HG03354 (cell line): ENCODE data around the gene CIT.

ENCODE experiments used
- ATAC-seq: cut with Tn5 transposase; IDR thresholded peaks from one replicate; pipeline ENCODE4 v1.9.1; 2021; ENCODE audit warnings: mild to moderate bottlenecking; ENCODE audit not compliant: unreplicated experiment, poor library complexity, severe bottlenecking

CIT gene

DNA sequence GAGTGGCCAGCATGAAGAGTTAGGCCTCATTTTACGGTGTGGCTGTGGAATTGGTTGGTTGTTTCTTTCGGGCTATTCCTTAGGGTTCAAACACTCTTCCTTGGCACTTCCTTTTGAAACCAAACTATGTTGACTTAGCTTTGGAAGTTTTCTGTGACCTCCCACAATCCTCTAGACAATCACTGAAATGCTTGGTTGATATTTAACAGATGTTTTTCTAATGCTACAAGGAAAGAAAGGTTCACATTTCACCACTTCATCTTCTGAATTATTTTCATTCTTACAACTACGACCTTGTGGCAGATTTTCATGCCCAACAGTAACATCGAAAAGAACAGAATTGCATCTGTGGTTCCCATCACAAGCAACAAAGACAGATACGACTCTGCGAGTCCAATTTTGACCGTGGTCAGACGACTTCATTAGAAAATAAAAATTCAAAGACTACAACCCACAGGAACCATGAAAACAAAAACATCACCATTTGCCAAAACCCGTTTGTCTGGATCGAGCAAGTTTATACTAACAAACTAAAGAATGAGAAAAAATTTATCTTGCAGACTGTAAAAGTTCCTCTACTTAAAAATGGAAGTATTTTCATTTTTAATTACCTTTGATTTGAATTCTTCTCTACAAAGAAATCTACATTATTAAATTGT lies 192.3 kb downstream of the CIT start:
- ATAC-seq, result no peak

GRCh38 chr12:119683816-119684215 lies 193.3 kb downstream of the CIT start:
- no peak for ATAC-seq

GRCh38 chr12:119683413-119683812 lies 193.7 kb downstream of the CIT start:
- no peak for ATAC-seq

DNA sequence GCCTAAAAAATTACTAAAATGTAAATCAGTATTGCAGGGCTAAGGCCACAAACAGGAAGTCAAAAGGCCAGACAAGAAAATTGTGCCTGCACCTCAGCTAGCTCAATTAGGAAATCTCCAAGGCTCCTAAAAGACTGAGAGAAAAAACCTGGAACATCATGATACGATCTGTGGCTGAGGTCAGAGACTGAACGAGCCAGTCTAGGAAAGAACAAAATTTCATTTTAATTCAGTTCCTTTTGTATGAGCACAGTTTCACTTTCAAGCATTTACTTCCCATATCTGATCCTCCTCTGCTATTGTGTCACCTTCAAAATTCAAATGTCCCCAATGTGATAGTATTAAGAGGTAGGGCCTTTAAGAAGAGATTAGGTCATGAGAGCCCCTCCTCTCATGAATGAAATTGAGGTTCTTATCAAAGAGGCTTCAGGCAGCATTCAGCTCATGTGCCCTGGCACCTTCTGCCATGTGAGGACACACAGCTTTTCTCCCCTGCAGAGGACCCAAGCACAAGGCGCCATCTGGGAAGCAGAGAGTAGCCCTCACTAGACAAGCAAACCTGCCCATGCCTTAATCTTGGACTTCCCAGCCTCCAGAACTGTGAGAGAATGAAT lies 194.4 kb downstream of the CIT start:
- ATAC-seq, result no peak

GRCh38 chr12:119681728-119682638 lies 195.1 kb downstream of the CIT start:
- peak; percentile 49 for ATAC-seq

- no peak for ATAC-seq
Observed at GRCh38 chr12:119681111-119681510, 196.0 kb downstream of the CIT start.

DNA sequence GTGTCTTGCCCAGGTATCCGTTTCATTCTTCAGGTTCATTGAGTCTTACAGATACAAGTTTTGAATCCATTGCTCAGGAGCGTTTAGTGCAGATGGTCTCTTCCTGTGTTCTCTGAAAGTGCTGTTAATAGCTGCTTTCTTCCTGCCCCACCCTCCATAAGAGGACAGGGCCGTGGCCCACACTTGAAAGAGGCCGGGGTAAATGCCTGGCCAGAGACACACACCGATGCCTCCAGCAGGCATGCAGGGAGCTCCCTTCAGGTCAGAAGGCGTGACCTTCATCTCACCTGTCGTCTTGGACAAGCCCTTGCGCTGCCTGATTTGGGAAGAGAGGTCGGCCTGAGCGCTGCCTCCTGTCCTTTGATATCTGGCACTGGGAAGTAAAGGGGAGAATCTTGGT lies 197.6 kb downstream of the CIT start:
- ATAC-seq, result no peak

GRCh38 chr12:119679081-119679480 lies 198.0 kb downstream of the CIT start:
- ATAC-seq, result no peak

- ATAC-seq, result no peak
Observed at GRCh38 chr12:119678459-119678858, 198.7 kb downstream of the CIT start.

DNA sequence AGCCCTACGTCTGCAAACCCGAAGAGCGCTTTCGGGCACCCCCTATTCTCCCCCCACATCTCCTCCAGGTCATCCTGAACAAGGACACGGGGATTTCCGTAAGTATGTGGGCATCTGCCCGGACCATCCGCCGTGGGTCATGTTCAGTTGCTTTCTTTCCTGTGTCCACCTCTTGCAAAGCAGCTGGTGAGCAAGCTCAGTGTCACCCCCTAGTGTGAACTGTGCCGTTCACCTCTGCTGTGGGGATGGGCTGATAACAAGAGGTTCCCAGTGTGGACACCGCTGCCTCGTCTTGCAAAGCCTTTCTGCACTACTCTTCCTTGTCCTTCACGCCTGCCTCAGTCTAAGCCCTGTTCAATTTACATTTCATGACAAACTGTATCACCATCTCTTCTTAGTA lies 200.5 kb downstream of the CIT start:
- no peak for ATAC-seq

DNA sequence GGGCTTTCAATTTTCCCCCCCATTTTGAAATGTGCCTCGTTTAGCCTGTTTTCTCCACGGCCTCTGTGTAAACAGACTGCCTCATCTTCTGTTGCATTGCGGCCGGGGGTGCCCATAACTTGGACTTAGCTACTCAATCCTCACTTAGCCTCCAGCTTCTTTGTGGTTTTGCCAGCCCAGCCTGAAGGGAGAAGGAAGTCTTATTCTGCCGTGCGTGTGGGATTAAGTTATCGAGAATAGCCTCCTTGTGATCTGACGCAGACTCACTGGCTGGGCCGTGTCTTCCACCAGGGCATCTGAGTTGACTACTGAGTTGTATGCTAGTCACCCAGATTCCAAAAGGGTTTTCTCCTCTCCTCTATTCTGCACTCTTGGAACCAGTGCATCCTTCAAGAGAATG lies 201.1 kb downstream of the CIT start:
- ATAC-seq, result no peak

DNA sequence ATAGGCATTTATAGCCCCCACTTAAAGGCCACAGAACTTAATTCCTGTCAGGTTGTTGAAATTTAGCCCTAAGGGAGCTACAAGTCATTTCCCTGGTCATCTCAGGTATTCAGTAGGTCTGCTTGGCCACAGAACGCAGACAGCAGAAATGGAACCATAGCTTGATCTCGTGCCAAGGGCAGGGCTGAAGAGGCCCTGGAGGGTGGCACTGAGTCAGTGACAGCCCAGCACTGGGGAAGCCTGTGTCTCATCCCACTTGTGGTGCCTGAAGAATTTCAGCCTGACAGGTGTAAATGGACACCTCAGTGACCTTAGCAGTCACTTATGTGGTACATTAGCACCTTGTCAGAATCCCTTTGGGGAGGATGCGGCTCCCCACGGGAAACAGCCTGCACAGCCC lies 202.6 kb downstream of the CIT start:
- ATAC-seq, result no peak

DNA sequence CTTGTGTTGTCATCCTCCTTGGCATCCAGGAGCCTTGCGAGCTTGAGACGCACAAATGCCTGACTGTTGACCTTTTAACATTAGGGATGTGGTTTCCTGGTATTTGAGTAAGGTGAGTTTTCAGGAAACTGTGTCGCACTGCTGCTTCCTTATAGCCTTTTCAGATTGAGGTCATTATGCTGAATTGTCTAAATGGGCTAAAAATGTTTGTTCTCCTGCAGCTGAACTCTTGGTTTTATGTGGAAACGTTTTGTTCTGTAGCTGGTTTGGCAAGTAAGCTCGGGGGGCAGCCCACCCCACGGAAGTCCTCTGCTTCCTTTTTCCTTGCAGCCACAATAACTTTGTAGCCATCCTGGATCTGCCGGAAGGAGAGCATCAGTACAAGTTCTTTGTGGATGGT lies 203.5 kb downstream of the CIT start:
- ATAC-seq, result no peak

DNA sequence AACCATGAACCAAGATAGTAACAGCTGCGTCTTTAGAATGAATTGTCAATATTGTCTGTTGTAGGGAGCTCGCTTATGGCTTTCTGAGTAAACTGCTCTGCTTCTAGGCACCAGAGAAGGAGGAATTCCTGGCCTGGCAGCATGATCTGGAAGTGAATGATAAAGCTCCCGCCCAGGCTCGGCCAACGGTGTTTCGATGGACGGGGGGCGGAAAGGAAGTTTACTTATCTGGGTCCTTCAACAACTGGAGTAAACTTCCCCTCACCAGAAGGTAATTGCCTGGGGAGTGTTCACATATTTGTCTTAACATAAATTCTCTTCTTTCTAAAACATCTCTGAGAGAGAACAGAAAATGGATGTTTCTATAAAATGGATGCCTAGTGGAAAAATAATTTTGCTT lies 204.9 kb downstream of the CIT start:
- ATAC-seq, result no peak

GRCh38 chr12:119671070-119671469 lies 206.1 kb downstream of the CIT start:
- no peak for ATAC-seq

DNA sequence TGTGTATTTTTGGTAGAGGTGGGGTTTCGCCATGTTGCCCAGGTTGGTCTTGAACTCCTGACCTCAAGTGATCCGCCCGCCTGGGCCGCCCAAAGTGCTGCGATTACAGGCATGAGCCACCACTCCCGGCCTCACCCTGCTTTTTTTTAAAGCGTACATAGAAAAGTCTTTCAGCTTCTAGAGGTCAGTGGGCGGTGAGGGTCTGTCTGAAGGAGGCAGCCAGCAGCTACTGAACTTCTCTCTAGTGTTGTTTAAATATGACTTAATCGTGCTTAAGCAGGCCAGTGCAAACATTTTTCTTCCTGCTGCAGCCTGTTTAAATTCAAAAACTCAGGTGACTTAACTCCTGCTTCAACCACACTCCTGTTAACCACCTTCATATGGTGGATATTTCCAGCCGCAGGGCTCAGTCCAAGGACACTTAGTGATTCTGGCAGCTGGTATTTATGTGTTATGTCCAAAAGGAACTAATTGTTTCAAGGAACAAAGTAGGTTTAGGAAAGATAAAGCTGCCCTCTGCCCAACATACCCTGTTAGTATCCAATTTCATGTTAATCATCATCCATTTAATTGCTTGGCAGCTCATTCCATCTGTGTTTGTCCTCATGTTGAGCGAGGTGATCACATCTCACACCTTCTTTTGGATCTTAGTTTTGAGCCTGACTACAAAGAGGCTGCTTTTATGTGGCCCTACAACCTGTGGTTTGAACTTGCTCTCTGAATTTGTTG lies 207.2 kb downstream of the CIT start:
- no peak for ATAC-seq

- ATAC-seq, result no peak
Observed at GRCh38 chr12:119668324-119668841, 208.7 kb downstream of the CIT start.

GRCh38 chr12:119667577-119668323 lies 209.4 kb downstream of the CIT start, which contains the start of gene PRKAB1:
TSS of gene PRKAB1 (plus strand) at chr12:119668133. CDS start at chr12:119668245, 112 bp downstream.
- peak; percentile 96 for ATAC-seq

DNA sequence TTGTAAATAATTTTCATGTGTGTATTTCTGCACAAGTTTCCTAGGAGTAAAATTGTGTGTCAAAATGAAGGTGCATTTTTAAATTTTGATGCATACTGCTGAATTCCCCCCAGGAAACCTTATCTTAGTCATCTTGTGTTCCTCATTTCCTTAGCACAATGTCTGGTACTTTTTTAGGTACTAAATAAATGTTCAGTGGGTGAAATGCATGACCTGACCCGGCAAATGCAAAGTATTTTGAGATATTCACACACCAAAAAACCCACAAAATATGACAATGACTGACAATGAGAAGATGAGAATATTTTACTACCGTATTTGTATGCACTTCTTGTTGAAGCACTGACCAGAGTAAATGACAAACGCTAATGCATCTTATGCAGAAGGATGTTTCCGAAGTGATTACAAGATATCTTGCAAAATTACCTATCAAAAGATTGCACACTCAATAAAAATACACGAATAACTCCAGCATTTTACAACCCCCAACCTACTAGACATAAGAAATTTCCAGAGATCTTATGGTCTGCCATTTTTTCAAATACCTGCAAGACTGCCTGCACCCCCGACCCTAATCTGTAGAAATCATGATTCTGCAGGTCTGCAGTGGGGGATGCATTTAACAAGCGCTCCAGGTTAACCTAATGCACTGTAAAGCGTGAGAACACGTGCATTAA lies 210.1 kb downstream of the CIT start:
- ATAC-seq, result peak; percentile 23
